OCI-LY1 (cell line): Measurements from ENCODE around the gene RHBDF1.

ENCODE experiments used
- H2AFZ ChIP-seq: fragments of 200-600 bp; sonication (generic), shearing (Covaris generic); 2 replicates; pipeline ENCODE4 v1.6.0; 2014; ENCODE audit warnings: antibody characterized with exemption, mild to moderate bottlenecking, low read length
- H3F3A ChIP-seq: fragments of 200-600 bp; sonication (generic), shearing (Covaris generic); 2 replicates; pipeline ENCODE4 v1.6.0; 2014; ENCODE audit warnings: mild to moderate bottlenecking, antibody characterized with exemption, low read length, moderate library complexity; ENCODE audit not compliant: insufficient read depth
- H3K27ac ChIP-seq: fragments of 200-600 bp; sonication (generic); 2 replicates; pipeline ENCODE4 v1.5.1; 2014; ENCODE audit warnings: low read length, mixed run types, mild to moderate bottlenecking, low read depth; ENCODE audit not compliant: poor library complexity, severe bottlenecking
- H3K27me3 ChIP-seq: fragments of 200-600 bp; sonication (generic); 2 replicates; pipeline ENCODE4 v1.6.0; 2014; ENCODE audit warnings: antibody characterized with exemption, mild to moderate bottlenecking, low read length, moderate library complexity; ENCODE audit not compliant: insufficient read depth
- H3K36me3 ChIP-seq: fragments of 200-600 bp; sonication (generic); 2 replicates; pipeline ENCODE4 v1.6.1; 2014; ENCODE audit warnings: mild to moderate bottlenecking, antibody characterized with exemption, low read length, moderate library complexity, mixed read lengths; ENCODE audit not compliant: insufficient read depth
- H3K4me1 ChIP-seq: fragments of 200-600 bp; sonication (generic); 2 replicates; pipeline ENCODE4 v1.5.1; 2014; ENCODE audit warnings: mild to moderate bottlenecking, low read length, moderate library complexity; ENCODE audit not compliant: insufficient read depth, severe bottlenecking
- H3K4me2 ChIP-seq: fragments of 200-600 bp; sonication (generic), shearing (Covaris generic); 2 replicates; pipeline ENCODE4 v1.6.1; 2014; ENCODE audit warnings: low read length
- H3K4me3 ChIP-seq: fragments of 200-600 bp; sonication (generic); 2 replicates; pipeline ENCODE4 v1.5.1; 2014; ENCODE audit warnings: low read length, low read depth, mild to moderate bottlenecking, mixed read lengths; ENCODE audit not compliant: poor library complexity, severe bottlenecking
- H3K79me2 ChIP-seq: fragments of 200-600 bp; shearing (Covaris generic); 2 replicates; pipeline ENCODE4 v1.6.1; 2016; ENCODE audit warnings: mixed run types, low read length, mixed read lengths; ENCODE audit not compliant: insufficient read depth
- H3K9ac ChIP-seq: fragments of 200-600 bp; sonication (generic), shearing (Covaris generic); 2 replicates; pipeline ENCODE4 v1.6.1; 2014; ENCODE audit warnings: mild to moderate bottlenecking, low read length, mixed read lengths
- H3K9me2 ChIP-seq: fragments of 200-600 bp; sonication (generic), shearing (Covaris generic); 2 replicates; pipeline ENCODE4 v1.6.1; 2014; ENCODE audit warnings: low read depth, mild to moderate bottlenecking, low read length, mixed read lengths
- H3K9me3 ChIP-seq: fragments of 200-600 bp; shearing (Covaris generic); 2 replicates; pipeline ENCODE4 v1.6.1; 2014; ENCODE audit warnings: low read length, mixed read lengths
- H4K20me1 ChIP-seq: fragments of 200-600 bp; sonication (generic), shearing (Covaris generic); 2 replicates; pipeline ENCODE4 v1.6.0; 2016; ENCODE audit warnings: mild to moderate bottlenecking, low read length; ENCODE audit not compliant: insufficient read depth
- EZH2 ChIP-seq: fragments of 200-600 bp; sonication (generic), shearing (Covaris generic); IDR thresholded peaks from 2 replicates; pipeline ENCODE4 v1.8.0; 2017; ENCODE audit warnings: borderline replicate concordance, mixed run types, mild to moderate bottlenecking, antibody characterized with exemption, low read length, moderate library complexity, mixed read lengths
- TF ChIP-seq, protein P1 (sequence below): fragments of 200-600 bp; sonication (generic), shearing (Covaris generic); IDR thresholded peaks from 2 replicates; pipeline ENCODE4 v1.5.1; 2017; ENCODE audit warnings: mild to moderate bottlenecking, antibody characterized with exemption, low read length, moderate library complexity, mixed read lengths

Gene RHBDF1

GRCh38 chr16:74051-74746 is 1.8 kb upstream of the RHBDF1 start:
- no peak overlapping the region for H3K4me3 ChIP-seq
- no peaks in the 10 kb centered on the region for H3K79me2 ChIP-seq
- H3K27me3 ChIP-seq = peaks cover 6% of the 10 kb centered on the region; the same call in 1 of the 2 replicates
- no peak overlapping the region for H2AFZ ChIP-seq
- H3K27ac ChIP-seq = no peak overlapping the region
- no peak for TF ChIP-seq EZH2
- TF ChIP-seq, protein P1, sequence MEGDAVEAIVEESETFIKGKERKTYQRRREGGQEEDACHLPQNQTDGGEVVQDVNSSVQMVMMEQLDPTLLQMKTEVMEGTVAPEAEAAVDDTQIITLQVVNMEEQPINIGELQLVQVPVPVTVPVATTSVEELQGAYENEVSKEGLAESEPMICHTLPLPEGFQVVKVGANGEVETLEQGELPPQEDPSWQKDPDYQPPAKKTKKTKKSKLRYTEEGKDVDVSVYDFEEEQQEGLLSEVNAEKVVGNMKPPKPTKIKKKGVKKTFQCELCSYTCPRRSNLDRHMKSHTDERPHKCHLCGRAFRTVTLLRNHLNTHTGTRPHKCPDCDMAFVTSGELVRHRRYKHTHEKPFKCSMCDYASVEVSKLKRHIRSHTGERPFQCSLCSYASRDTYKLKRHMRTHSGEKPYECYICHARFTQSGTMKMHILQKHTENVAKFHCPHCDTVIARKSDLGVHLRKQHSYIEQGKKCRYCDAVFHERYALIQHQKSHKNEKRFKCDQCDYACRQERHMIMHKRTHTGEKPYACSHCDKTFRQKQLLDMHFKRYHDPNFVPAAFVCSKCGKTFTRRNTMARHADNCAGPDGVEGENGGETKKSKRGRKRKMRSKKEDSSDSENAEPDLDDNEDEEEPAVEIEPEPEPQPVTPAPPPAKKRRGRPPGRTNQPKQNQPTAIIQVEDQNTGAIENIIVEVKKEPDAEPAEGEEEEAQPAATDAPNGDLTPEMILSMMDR = no peak
- H3K9ac ChIP-seq = no peak overlapping the region
- no peaks in the 10 kb centered on the region for H3K9me2 ChIP-seq
- H3K36me3 ChIP-seq = no peaks in the 10 kb centered on the region
- no peaks in the 10 kb centered on the region for H3F3A ChIP-seq
- H3K4me1 ChIP-seq = peaks cover 22% of the 10 kb centered on the region
- no peaks in the 10 kb centered on the region for H3K9me3 ChIP-seq
- H3K4me2 ChIP-seq = no peak overlapping the region
- no peaks in the 10 kb centered on the region for H4K20me1 ChIP-seq

DNA sequence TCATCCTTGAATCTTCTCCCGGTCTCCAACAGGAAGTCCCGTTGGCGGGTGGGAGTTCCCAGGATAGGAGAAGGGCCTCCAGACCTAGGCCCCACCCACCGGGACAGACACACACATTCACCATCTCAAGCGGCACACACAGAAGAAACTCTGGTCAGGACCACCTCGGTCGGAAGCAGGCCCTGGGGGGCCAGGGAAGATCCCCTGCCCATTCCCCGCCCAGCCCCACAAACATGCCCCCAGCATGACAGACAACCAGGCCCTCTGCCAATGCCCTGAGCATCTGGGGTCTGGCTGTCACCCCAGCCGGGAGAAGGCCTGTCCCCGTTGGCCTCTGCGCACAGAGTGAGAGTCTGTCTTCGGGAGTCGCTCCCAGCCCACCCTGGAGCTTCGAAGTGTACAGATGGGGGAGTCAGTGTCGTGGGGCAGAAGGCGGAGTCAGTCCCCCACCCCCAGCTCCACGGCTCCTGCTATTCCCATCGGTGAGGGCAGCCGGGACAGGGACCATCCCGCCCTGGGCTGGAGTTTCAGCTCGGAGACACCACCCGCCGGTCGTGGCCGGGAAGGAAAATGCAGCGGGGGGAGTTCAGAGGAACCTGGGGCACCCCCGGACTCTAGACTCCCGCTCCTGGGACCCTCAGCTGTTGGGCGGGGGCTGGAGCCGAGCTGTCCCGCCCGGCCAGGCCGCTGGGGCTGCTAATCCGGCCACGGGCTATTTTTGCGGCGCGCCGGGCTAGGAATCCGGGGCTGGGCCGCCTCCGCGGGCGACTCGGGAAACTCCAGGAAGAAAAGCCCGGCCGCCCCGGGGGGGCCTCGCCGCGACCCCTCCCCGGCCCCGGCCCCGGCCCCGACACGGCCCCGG is 660 bp downstream of the RHBDF1 start:
- no peak overlapping the region for H2AFZ ChIP-seq
- peaks cover 5% of the 10 kb centered on the region for H3K4me1 ChIP-seq
- no peaks in the 10 kb centered on the region for H3K36me3 ChIP-seq
- H4K20me1 ChIP-seq = no peaks in the 10 kb centered on the region
- H3K4me2 ChIP-seq = no peak overlapping the region
- H3K9me2 ChIP-seq = no peaks in the 10 kb centered on the region
- no peak overlapping the region for H3K9ac ChIP-seq
- TF ChIP-seq, protein P1 = no peak
- TF ChIP-seq EZH2 = no peak
- H3K79me2 ChIP-seq = no peaks in the 10 kb centered on the region
- no peak overlapping the region for H3K27ac ChIP-seq
- H3F3A ChIP-seq = no peaks in the 10 kb centered on the region
- H3K27me3 ChIP-seq = peaks cover 14% of the 10 kb centered on the region
- H3K4me3 ChIP-seq = no peak overlapping the region
- no peaks in the 10 kb centered on the region for H3K9me3 ChIP-seq

DNA sequence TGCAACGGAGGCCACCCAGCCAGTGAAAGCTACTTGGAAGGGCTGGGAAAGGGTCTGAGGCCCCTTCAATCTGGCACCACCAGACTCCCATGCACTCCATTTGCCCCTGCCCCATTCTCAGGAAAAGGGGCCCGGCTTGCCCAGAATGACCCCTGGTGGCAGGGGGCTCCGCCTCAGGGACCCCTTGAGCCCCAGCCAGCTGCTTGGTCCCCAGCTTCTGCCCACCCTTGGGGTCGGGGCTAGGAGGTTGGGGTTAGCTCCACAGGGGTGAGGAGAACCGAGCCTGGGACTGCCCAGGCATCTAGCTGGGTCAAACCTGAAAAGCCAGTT is 1.3 kb downstream of the RHBDF1 start:
- TF ChIP-seq, protein P1 = no peak
- TF ChIP-seq EZH2 = no peak
- H3K4me1 ChIP-seq = peaks cover 3% of the 10 kb centered on the region
- H3K79me2 ChIP-seq = no peaks in the 10 kb centered on the region
- no peaks in the 10 kb centered on the region for H3K36me3 ChIP-seq
- H3K4me3 ChIP-seq = no peak overlapping the region
- no peaks in the 10 kb centered on the region for H3K9me3 ChIP-seq
- H4K20me1 ChIP-seq = no peaks in the 10 kb centered on the region
- H3K27ac ChIP-seq = no peak overlapping the region
- H3K4me2 ChIP-seq = no peak overlapping the region
- no peak overlapping the region for H3K9ac ChIP-seq
- peaks cover 14% of the 10 kb centered on the region for H3K27me3 ChIP-seq
- H3K9me2 ChIP-seq = no peaks in the 10 kb centered on the region
- no peaks in the 10 kb centered on the region for H3F3A ChIP-seq
- no peak overlapping the region for H2AFZ ChIP-seq
